Measurements from ENCODE around the gene CTIF.

GRCh38 chr18:48818329-48819254 is 279.8 kb downstream of the CTIF start:
- no peak for TF ChIP-seq CTCF (IDR thresholded peaks at IDR 0.05; ENCODE audit: insufficient read depth, low read length, poor library complexity, severe bottlenecking)
- TF ChIP-seq EZH2phosphoT487 (conservative IDR thresholded peaks at IDR 0.05; ENCODE audit: low read length), result no peak
